Measurements from ENCODE around the gene CDC45.

- TF ChIP-seq POLR2A (IDR thresholded peaks at IDR 0.05), result no peak
- no peak for TF ChIP-seq CTCF (IDR thresholded peaks at IDR 0.05 in 8 of 11, conservative IDR thresholded peaks at IDR 0.05 in 3 of 11)
Observed at GRCh38 chr22:19525666-19526065, 45.9 kb downstream of the CDC45 start.
